M059J (cell line): ENCODE data around the gene MPL. TPM values are rescaled to one million over a fixed set of nuclear protein-coding genes. Genes with fewer than 3 reads are reported as not detected.

ENCODE experiments used
- DNase-seq: peaks from one replicate; pipeline ENCODE4 v3.0.0-alpha.2; 2012; ENCODE audit warnings: low read depth
- total RNA-seq: library from RNA; depleted of rRNA; stranded (reverse); fragments of >200 nt; shearing (Covaris generic); gene quantifications from 2 replicates; pipeline ENCODE4 v1.2.3, GENCODE V29; 2014

Gene MPL
- total RNA-seq, 1 experiment from 2014 or later = not detected

DNA sequence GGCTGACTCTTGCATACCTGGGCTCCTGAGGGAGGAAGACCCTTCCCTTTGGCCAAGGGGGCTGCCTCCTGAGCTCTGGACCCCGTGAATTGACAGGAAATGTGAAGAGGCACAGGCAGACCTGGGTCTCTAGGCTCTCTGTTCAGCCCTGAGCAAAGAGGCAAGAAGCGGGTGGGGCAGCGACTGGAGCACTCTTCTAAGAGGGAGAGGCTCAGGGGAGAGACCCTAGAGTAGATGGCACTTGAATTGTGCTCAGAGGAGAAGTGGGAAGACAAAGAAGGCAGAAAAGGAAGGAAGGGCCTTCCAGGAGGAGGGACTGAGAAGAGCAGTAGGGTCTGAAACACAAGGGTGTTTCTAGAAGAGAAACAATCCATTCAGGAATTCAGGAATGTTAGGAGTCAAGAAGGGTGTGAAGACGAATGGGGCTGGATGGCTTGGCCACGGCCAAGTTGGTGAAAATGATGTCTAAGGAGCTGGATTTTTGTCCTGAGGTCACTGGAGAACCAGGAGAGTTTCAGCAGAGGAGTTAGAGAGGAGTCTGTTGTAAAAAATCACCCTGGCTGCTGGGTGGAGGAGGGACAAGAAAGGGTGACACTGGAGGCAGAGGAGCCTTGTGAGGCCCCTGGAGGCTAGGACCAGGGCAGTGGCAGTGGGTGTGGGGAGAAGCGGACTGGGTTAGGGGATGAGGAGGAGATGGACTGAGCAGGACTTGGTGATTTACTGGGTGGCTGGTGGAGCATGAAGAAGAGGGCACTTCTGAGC is 31.5 kb upstream of the MPL start:
- DNase-seq = no peak

DNA sequence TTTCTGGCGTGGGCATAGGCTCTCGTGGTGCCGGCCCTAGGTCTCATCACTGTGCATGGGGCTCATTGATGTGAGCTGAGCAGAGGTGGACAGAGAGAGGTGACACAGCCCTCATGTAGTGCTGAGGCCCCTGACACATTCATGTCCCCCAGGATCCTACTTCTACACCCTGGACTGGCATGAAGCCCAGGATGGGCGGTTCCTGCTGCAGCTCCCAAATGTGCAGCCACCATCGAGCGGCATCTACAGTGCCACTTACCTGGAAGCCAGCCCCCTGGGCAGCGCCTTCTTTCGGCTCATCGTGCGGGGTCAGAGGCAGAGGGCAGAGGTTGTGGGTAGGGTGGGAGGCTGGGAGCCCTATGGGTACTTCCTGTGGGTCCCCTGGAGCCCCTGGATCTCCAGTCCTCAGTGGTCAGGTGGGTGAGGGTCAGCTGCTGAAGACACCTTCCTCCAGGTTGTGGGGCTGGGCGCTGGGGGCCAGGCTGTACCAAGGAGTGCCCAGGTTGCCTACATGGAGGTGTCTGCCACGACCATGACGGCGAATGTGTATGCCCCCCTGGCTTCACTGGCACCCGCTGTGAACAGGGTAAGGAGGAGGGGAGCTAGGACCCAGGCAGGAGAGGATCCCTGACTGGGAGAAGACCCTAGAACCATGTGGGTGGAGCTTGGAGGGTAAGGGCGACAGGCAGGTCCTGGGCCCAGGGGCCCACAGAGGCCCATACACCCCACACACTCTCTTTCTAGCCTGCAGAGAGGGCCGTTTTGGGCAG is 30.7 kb upstream of the MPL start:
- DNase-seq = no peak

DNA sequence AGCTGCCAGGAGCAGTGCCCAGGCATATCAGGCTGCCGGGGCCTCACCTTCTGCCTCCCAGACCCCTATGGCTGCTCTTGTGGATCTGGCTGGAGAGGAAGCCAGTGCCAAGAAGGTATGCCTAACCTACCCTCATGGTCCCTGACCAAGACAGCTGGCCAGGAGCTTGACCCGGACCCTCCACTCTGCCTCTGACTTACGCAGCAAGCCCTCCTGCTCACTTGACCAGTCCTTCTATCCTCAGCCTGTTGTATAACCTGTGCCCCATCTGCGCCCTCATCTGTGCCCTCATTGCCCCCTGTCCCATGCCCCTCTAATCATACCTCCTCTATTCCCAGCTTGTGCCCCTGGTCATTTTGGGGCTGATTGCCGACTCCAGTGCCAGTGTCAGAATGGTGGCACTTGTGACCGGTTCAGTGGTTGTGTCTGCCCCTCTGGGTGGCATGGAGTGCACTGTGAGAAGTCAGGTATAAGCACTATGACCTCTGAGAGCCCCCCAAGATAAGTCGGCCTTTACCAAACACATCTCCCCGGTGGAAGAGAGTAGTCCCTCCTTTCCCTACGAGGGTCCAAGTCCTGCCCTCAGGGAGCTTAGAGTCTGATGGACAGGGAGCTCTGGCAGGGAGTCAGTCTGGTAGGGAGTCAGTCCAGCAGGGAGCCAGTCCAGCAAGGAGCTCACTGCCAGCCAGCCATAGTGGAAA is 30.0 kb upstream of the MPL start:
- no peak for DNase-seq

DNA sequence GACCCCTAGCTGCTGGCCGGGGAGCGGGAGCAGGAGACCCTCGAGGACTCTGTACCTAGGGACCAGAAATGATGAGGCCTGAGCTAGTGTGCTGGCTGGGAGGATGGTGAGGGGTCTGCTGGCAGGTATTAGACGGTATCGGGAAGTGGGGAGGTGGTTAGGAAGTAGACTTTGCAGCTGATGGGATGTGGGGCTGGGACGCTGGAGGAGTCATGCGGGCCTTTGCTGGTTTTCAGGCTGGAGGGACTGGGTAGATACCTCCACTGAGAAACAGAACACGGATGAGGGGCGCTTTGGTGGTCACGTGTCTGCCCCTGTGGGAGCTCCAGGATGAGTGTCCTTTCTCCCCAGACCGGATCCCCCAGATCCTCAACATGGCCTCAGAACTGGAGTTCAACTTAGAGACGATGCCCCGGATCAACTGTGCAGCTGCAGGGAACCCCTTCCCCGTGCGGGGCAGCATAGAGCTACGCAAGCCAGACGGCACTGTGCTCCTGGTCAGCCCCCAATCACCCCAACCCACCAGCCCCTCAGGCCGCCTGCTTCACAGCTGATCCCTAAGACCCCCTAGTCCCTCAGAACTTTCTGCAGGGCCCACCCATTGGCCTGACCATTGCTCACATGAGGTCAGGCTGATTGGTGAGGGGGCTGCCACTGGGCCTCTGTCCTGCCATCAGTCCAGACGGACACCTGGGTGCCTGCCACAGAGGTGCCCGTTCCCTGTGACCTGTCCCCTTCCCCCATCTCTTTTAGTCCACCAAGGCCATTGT is 28.8 kb upstream of the MPL start:
- DNase-seq = no peak

DNA sequence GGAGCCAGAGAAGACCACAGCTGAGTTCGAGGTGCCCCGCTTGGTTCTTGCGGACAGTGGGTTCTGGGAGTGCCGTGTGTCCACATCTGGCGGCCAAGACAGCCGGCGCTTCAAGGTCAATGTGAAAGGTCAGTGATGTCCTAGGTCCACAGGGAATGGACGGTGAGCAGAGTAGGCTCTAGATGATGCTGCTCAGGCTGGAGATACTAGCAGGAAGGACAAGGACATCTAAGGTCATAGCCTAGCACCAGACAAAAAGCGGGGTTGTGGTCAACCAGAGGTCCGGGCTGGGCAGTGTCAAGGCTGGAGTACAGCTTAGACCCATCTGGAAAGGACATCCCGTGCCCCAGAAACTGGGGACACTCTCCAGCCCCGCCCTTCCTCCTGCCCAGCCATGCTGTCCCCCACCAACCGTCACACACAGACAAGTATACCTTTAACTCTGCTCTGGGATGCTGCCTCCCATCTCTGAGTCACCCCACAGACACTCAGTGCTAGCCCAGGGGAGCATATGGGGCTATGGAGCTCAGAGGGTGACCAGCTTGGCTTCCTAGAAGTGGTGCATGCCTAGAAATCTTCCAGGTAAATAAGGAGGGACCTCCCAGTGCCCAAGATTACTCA is 28.1 kb upstream of the MPL start:
- peak; percentile 59 for DNase-seq

GRCh38 chr1:43311521-43311920 is 26.1 kb upstream of the MPL start:
- DNase-seq = no peak

- DNase-seq = no peak
Observed at GRCh38 chr1:43312212-43312623, 25.4 kb upstream of the MPL start.

GRCh38 chr1:43312663-43313515 is 24.7 kb upstream of the MPL start:
- no peak for DNase-seq

DNA sequence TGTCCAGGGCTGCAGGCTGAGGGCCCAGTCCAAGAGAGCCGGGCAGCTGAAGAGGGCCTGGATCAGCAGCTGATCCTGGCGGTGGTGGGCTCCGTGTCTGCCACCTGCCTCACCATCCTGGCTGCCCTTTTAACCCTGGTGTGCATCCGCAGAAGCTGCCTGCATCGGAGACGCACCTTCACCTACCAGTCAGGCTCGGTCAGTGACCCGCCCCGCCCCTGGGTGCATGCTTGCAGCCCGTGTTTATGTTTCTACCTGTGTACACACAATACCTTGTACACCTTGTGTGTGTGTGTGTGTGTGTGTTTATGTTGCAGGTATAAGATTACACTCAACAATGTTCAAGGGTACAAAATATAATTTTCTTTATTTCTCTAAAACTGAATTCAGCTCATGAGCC is 23.8 kb upstream of the MPL start:
- DNase-seq = no peak

GRCh38 chr1:43314233-43314632 is 23.4 kb upstream of the MPL start:
- DNase-seq = no peak

GRCh38 chr1:43315481-43315880 is 22.1 kb upstream of the MPL start:
- no peak for DNase-seq

DNA sequence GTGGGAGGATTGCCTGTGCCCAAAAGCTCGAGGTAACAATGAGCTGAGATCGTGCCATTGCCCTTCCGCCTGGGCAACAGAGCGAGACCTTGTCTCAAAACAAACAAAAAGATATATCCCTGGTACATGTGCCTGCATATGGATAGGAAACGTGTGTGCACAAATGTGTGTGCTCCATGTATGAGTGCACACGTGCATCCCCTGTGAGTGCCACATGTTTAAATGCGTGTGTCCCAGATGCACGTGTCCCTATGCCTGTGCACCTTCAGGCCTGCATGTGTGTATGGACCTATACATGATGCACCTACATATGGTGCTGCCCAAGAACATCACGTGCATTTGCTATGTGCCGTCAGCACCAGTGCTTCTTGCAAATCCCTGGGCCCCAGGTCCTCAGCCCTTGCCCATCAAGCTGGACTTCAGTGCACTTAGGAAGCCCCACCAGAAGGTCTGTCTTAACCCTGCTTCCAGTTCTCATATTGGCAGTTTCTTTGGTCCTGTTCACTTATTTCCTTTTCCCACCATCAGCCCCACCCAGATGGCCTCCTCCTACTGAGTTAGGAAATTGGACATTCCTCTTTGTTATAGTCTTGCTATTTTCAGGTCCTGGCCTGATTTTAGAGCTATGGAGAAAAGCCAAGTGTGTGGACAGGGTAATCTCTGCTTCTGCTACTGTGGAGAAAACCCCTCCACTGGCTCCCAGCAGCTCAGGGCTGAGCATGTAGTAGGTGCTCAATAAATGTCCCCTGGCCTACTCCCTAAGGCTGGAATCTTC is 21.5 kb upstream of the MPL start:
- DNase-seq = no peak

- no peak for DNase-seq
Observed at GRCh38 chr1:43316738-43317520, 20.7 kb upstream of the MPL start.

DNA sequence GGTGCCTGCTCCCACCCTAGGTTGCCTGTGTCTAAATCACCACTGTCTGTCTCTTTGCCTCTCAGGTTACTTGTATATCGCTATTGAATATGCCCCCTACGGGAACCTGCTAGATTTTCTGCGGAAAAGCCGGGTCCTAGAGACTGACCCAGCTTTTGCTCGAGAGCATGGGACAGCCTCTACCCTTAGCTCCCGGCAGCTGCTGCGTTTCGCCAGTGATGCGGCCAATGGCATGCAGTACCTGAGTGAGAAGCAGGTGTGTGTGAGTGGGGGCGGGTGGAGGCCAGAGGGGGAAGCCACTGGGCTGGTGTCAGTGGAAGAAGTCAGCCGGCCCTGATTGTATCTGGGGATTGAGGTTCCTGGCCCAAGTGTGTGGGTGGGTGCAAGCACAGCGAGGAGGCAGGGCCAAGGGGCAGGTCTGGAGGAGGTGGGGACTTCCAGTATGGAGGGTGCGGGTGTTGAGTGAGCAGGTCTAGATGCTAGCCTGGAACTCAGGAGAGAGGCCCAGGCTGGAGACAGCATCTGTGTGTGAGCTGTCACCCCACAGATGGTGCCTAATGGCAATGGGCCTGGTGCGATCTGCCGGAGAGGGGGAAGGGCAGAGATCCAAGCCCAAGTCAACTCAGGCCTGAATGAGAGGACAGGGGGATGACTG is 19.7 kb upstream of the MPL start:
- DNase-seq = no peak

DNA sequence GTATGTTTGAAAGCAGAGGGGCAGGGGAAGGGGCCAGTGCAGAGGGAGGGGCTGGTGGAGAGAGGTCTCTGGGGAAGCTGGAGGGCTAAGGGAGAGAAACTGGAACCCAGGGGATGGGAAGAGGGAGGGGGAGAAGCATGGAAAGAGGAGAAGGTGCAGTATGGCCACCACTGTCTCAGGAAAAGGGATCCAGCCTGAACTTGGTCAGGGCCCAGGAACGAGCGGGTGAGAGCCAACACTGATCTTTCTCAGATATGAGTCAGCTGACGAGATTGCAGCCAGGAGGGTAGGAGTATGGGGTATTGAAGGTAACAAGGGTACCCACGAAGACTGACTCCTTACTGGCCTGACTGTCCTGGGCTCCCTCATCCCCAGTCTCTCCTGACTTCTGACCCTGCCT is 18.8 kb upstream of the MPL start:
- DNase-seq = peak; percentile 24

GRCh38 chr1:43319288-43319687 is 18.3 kb upstream of the MPL start:
- DNase-seq = no peak

DNA sequence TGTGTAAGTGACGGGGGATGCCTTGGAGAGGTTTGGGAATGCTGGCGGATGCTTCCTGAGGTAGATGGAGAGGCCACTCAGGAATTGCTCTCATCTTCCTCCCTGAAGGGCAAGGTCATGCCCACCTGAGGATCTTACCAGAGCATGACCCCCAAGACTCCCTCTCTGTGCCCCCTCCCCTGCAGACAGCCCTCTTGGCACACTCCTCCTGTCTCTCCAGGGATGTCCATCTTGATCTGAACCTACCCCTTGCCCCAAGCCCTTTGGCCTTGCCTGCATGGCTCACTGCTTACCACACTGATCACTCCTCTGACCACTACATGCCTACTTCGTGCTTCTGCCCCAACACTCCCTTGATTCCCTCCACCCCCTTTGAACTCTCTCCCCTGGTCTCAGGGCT is 17.9 kb upstream of the MPL start:
- DNase-seq = no peak

- peak; percentile 52 for DNase-seq
Observed at GRCh38 chr1:43321331-43321891, 16.2 kb upstream of the MPL start.
